IMR-90 (cell line): ENCODE results near the gene TSPAN19. TPM values are rescaled to one million over a fixed set of nuclear protein-coding genes. Genes with fewer than 3 reads are reported as not detected.

ENCODE experiments used
- ATAC-seq: fragments of 200-7000 bp; cut with Tn5 transposase; 2 replicates; pipeline ENCODE4 v1.9.1; 2020; ENCODE audit warnings: low read depth, mild to moderate bottlenecking, moderate library complexity
- BruUV-seq: library from RNA; stranded (reverse); fragments of 400-500 nt; replicated peaks from 2 replicates; lab custom pipeline; 2021; lab: Mats Ljungman, UMichigan
- CTCF ChIA-PET: fragments of 300-600 bp; formaldehyde crosslinking; extraction: SDS; loops from one replicate; lab custom pipeline; 2021; ENCODE audit warnings: antibody characterized with exemption; lab: Yijun Ruan, JAX
- POLR2A ChIA-PET: fragments of 300-600 bp; sonication (Branson Sonifier 250); formaldehyde crosslinking; loops from one replicate; lab custom pipeline; 2022; ENCODE audit warnings: antibody characterized with exemption; ENCODE audit not compliant: unreplicated experiment; lab: Charles Lee
- DNase-seq: peaks from one replicate; pipeline ENCODE4 v3.0.0; 2013
- H2AFZ ChIP-seq: replicated peaks from 2 replicates; pipeline ENCODE3; 2013; ENCODE audit warnings: low read length, mild to moderate bottlenecking; ENCODE audit not compliant: poor library complexity
- H2AK5ac ChIP-seq: 2 replicates; pipeline ENCODE4 v1.6.1; 2013; ENCODE audit warnings: low read depth, low read length, inconsistent platforms
- H2AK9ac ChIP-seq: replicated peaks from 2 replicates; pipeline ENCODE3; 2013; ENCODE audit warnings: mild to moderate bottlenecking, low read depth, low read length, moderate library complexity; ENCODE audit not compliant: poor library complexity
- H2BK120ac ChIP-seq: 2 replicates; pipeline ENCODE4 v1.6.1; 2013; ENCODE audit warnings: low read depth, low read length, inconsistent platforms
- H2BK15ac ChIP-seq: 3 replicates; pipeline ENCODE4 v1.6.1; 2013; ENCODE audit warnings: low read depth, low read length, inconsistent platforms
- H2BK20ac ChIP-seq: 2 replicates; pipeline ENCODE4 v1.6.1; 2013; ENCODE audit warnings: low read depth, mild to moderate bottlenecking, inconsistent platforms, low read length, moderate library complexity
- H2BK5ac ChIP-seq: 2 replicates; pipeline ENCODE4 v1.6.1; 2013; ENCODE audit warnings: mild to moderate bottlenecking, low read depth, low read length, inconsistent platforms; ENCODE audit not compliant: poor library complexity, severe bottlenecking
- H3K14ac ChIP-seq: replicated peaks from 2 replicates; pipeline ENCODE4 v1.6.1; 2013; ENCODE audit warnings: low read depth, low read length, inconsistent platforms
- H3K18ac ChIP-seq: 2 replicates; pipeline ENCODE4 v1.6.1; 2013; ENCODE audit warnings: low read depth, low read length, control low read depth
- H3K23ac ChIP-seq: 2 replicates; pipeline ENCODE4 v1.6.1; 2013; ENCODE audit warnings: low read depth, low read length, inconsistent platforms
- H3K27ac ChIP-seq: 2 replicates; pipeline ENCODE4 v1.5.1; 2013; ENCODE audit warnings: mild to moderate bottlenecking, control low read depth, low read length; ENCODE audit not compliant: insufficient read depth
- H3K27me3 ChIP-seq: 2 replicates; pipeline ENCODE4 v1.6.1; 2013; ENCODE audit warnings: low read length; ENCODE audit not compliant: control insufficient read depth, insufficient read depth
- H3K36me3 ChIP-seq: 2 replicates; pipeline ENCODE4 v1.6.1; 2013; ENCODE audit warnings: low read length, mixed read lengths; ENCODE audit not compliant: control insufficient read depth, insufficient read depth
- H3K4ac ChIP-seq: 2 replicates; pipeline ENCODE4 v1.6.1; 2013; ENCODE audit warnings: low read depth, low read length, inconsistent platforms
- H3K4me1 ChIP-seq: 2 replicates; pipeline ENCODE4 v1.6.1; 2013; ENCODE audit warnings: low read length, mixed read lengths; ENCODE audit not compliant: control insufficient read depth, insufficient read depth
- H3K4me2 ChIP-seq: 2 replicates; pipeline ENCODE4 v1.6.1; 2013; ENCODE audit warnings: low read depth, mild to moderate bottlenecking, control low read depth, low read length, moderate library complexity
- H3K4me3 ChIP-seq: 2 replicates; pipeline ENCODE4 v1.5.1; 2013; ENCODE audit warnings: low read depth, mild to moderate bottlenecking, control low read depth, low read length, moderate library complexity; ENCODE audit not compliant: insufficient read depth
- H3K56ac ChIP-seq: 2 replicates; pipeline ENCODE4 v1.6.1; 2013; ENCODE audit warnings: low read length, inconsistent platforms; ENCODE audit not compliant: insufficient read depth; ENCODE audit errors: extremely low read depth
- H3K79me1 ChIP-seq, 2 experiments: 2 replicates each; pipeline ENCODE4 v1.6.1; 2013; ENCODE audit warnings: low read length in 2 of 2, inconsistent platforms in 1 of 2, low read depth in 1 of 2
- H3K9ac ChIP-seq: 2 replicates; pipeline ENCODE4 v1.6.1; 2013; ENCODE audit warnings: low read depth, low read length, control low read depth
- H3K9me1 ChIP-seq: 2 replicates; pipeline ENCODE4 v1.6.1; 2013; ENCODE audit warnings: low read length, inconsistent platforms; ENCODE audit not compliant: insufficient read depth
- H3K9me3 ChIP-seq: 2 replicates; pipeline ENCODE4 v1.6.1; 2013; ENCODE audit warnings: low read length; ENCODE audit not compliant: control insufficient read depth, insufficient read depth
- H4K20me1 ChIP-seq: 2 replicates; pipeline ENCODE4 v1.6.1; 2013; ENCODE audit warnings: low read length, inconsistent platforms; ENCODE audit not compliant: insufficient read depth
- H4K5ac ChIP-seq: 2 replicates; pipeline ENCODE4 v1.6.1; 2013; ENCODE audit warnings: mild to moderate bottlenecking, low read depth, low read length, control low read depth
- H4K8ac ChIP-seq, 2 experiments: 2 replicates each; pipeline ENCODE4 v1.6.1; 2013; ENCODE audit warnings: low read depth in 2 of 2, low read length in 2 of 2, control low read depth in 1 of 2, inconsistent platforms in 1 of 2
- H4K91ac ChIP-seq: 2 replicates; pipeline ENCODE4 v1.6.1; 2013; ENCODE audit warnings: low read depth, low read length, inconsistent platforms; ENCODE audit not compliant: insufficient read depth
- ELK1 ChIP-seq: fragments of 150-350 bp; IDR thresholded peaks from 2 replicates; pipeline ENCODE4 v1.6.1; 2016; ENCODE audit warnings: low read depth, mild to moderate bottlenecking, low read length, moderate library complexity, borderline replicate concordance
- MAFK ChIP-seq: IDR thresholded peaks from 2 replicates; pipeline ENCODE4 v1.6.1; 2012; ENCODE audit warnings: low read depth, low read length, improper control_type of control experiment
- MAZ ChIP-seq: IDR thresholded peaks from 2 replicates; pipeline ENCODE4 v1.6.1; 2012; ENCODE audit warnings: low read depth, mild to moderate bottlenecking, low read length, improper control_type of control experiment, moderate library complexity, borderline replicate concordance
- MXI1 ChIP-seq: IDR thresholded peaks from 2 replicates; pipeline ENCODE4 v1.6.1; 2012; ENCODE audit warnings: low read depth, mild to moderate bottlenecking, low read length, moderate library complexity, borderline replicate concordance
- NFE2L2 ChIP-seq: fragments of 150-350 bp; IDR thresholded peaks from 2 replicates; pipeline ENCODE4 v1.6.1; 2016; ENCODE audit warnings: low read depth, mild to moderate bottlenecking, low read length
- POLR2A ChIP-seq: IDR thresholded peaks from 2 replicates; pipeline ENCODE4 v1.6.1; 2012; ENCODE audit warnings: mild to moderate bottlenecking, low read depth, low read length
- RAD21 ChIP-seq: IDR thresholded peaks from 2 replicates; pipeline ENCODE4 v1.6.1; 2012; ENCODE audit warnings: low read length, improper control_type of control experiment
- RCOR1 ChIP-seq: IDR thresholded peaks from 2 replicates; pipeline ENCODE4 v1.6.1; 2012; ENCODE audit warnings: mild to moderate bottlenecking, low read length, improper control_type of control experiment; ENCODE audit not compliant: insufficient replicate concordance
- RFX5 ChIP-seq: IDR thresholded peaks from 2 replicates; pipeline ENCODE4 v1.8.0; 2012; ENCODE audit warnings: low read depth, mild to moderate bottlenecking, low read length, moderate library complexity
- SMC3 ChIP-seq: fragments of 150-350 bp; IDR thresholded peaks from 2 replicates; pipeline ENCODE4 v1.6.1; 2016; ENCODE audit warnings: low read depth, mild to moderate bottlenecking, antibody characterized with exemption, low read length, moderate library complexity
- USF2 ChIP-seq: fragments of 150-350 bp; IDR thresholded peaks from 2 replicates; pipeline ENCODE4 v1.6.1; 2017; ENCODE audit warnings: mild to moderate bottlenecking, antibody characterized with exemption, low read length, low read depth
- WGBS, 2 experiments: methylation state at CpG; one replicate each; pipeline versions ENCODE4 v1.1.5 to v1.1.7; 2013; ENCODE audit warnings: missing lambda C conversion rate in 2 of 2; ENCODE audit not compliant: insufficient read length in 1 of 2; ENCODE audit errors: extremely low coverage in 2 of 2; 5-methylcytosine and 5-hydroxymethylcytosine counted together
- dilution Hi-C: fragments of 300-500 bp; cut with HindIII; formaldehyde crosslinking; loops from one replicate; pipeline ENCODE4 v1.14.3; 2018; ENCODE audit warnings: low sequenced_read_pairs; ENCODE audit not compliant: unreplicated experiment
- in situ Hi-C: fragments of 300-500 bp; cut with MboI; formaldehyde crosslinking; loops from 3 replicates; pipeline ENCODE4 v1.14.3; 2019; ENCODE audit warnings: low sequenced_read_pairs, inconsistent platforms, mixed read lengths
- intact Hi-C: fragments of 100-400 bp; cut with micrococcal nuclease; formaldehyde crosslinking; loops from 2 replicates; pipeline ENCODE4 v1.10.0; 2022
- polyA plus RNA-seq, 3 experiments: library from polyadenylated mRNA; depleted of rRNA; stranded (reverse); fragments of >200 nt; gene quantifications; 2 replicates each; pipeline ENCODE4 v1.2.3, GENCODE V29; 2012; ENCODE audit warnings: low replicate concordance in 1 of 3
- total RNA-seq: library from RNA; depleted of rRNA; stranded (reverse); fragments of >200 nt; gene quantifications from 2 replicates; pipeline ENCODE4 v1.2.3, GENCODE V29; 2012
- TF ChIP-seq, protein P1 (sequence below): conservative IDR thresholded peaks from 2 replicates; pipeline ENCODE4 v1.5.1; 2012; ENCODE audit warnings: mild to moderate bottlenecking, low read depth, low read length, improper control_type of control experiment

Gene TSPAN19
- total and polyA plus RNA-seq, 2 of the 4 experiments (the other 2 are of a cell fraction): not detected

DNA sequence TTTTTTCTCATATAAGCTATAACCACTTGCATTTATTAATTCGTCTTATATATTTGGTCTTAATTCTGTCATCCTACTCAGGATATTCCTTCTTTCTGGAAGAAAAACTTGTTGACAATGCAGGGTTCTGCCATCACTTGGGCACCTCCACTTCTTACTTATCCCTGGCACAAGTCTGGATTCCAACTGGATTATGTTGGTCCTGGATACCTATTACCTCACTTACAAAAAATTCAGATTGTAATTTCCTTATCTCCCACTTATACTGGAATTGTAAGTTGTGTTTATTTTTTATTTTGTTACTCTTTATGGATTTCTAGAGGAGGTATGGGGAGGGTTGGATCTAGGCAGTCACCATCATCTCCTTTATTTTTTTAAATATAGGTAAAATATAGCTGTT is 36.7 kb upstream of the TSPAN19 start:
- Histone ChIP-seq H3K27ac (no peak overlapping the region), H2BK120ac (no peak overlapping the region), H3K9ac (no peak overlapping the region), H3K36me3 (no peaks in the 10 kb centered on the region), H2AK5ac (no peak overlapping the region), H4K8ac (no peak overlapping the region), H3K23ac (no peak overlapping the region), H3K14ac (no peak overlapping the region), H3K4ac (no peak overlapping the region), H2BK15ac (no peak overlapping the region), H3K9me1 (no peaks in the 10 kb centered on the region), H4K91ac (no peak overlapping the region), H3K4me2 (no peak overlapping the region), H3K79me1 (no peaks in the 10 kb centered on the region), H3K9me3 (no peaks in the 10 kb centered on the region), H3K4me3 (no peak overlapping the region), H4K20me1 (no peaks in the 10 kb centered on the region), H2AK9ac (no peak overlapping the region), H4K5ac (no peak overlapping the region), H2BK20ac (no peak overlapping the region), H3K56ac (no peak overlapping the region), H2AFZ (no peak overlapping the region), H3K18ac (no peak overlapping the region), H3K27me3 (no peaks in the 10 kb centered on the region), H2BK5ac (no peak overlapping the region), H3K4me1 (no peaks in the 10 kb centered on the region)
- no CpG with 5 or more reads among the region's 1 CpG for WGBS, 2 experiments
- ChIA-PET CTCF (no interaction called here), POLR2A (no interaction called here)
- dilution Hi-C loops (no loop called here), in situ Hi-C loops (no loop called here), intact Hi-C loops (no loop called here)
- TF ChIP-seq USF2 (no peak), ELK1 (no peak), MAZ (no peak), RFX5 (no peak), NFE2L2 (no peak), POLR2A (no peak), RAD21 (no peak), MXI1 (no peak), RCOR1 (no peak), MAFK (no peak), SMC3 (no peak)
- TF ChIP-seq, protein P1, sequence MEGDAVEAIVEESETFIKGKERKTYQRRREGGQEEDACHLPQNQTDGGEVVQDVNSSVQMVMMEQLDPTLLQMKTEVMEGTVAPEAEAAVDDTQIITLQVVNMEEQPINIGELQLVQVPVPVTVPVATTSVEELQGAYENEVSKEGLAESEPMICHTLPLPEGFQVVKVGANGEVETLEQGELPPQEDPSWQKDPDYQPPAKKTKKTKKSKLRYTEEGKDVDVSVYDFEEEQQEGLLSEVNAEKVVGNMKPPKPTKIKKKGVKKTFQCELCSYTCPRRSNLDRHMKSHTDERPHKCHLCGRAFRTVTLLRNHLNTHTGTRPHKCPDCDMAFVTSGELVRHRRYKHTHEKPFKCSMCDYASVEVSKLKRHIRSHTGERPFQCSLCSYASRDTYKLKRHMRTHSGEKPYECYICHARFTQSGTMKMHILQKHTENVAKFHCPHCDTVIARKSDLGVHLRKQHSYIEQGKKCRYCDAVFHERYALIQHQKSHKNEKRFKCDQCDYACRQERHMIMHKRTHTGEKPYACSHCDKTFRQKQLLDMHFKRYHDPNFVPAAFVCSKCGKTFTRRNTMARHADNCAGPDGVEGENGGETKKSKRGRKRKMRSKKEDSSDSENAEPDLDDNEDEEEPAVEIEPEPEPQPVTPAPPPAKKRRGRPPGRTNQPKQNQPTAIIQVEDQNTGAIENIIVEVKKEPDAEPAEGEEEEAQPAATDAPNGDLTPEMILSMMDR: no peak
- DNase-seq (no peak), ATAC-seq (no peak)
- BruUV-seq: no TSS peak
